GM18499 (cell line): ENCODE results near the gene ZNF273.
"Not testable (repeated sequence)": the region's sequence is repeated elsewhere in the genome, so short reads cannot be mapped to it uniquely, and the experiment has no call there.

ENCODE experiments used
- ATAC-seq: cut with Tn5 transposase; IDR thresholded peaks from one replicate; pipeline ENCODE4 v1.9.1; 2021; ENCODE audit warnings: moderate number of reproducible peaks; ENCODE audit not compliant: insufficient read depth, unreplicated experiment

ZNF273 gene

GRCh38 chr7:64940021-64940420 is 36.9 kb downstream of the ZNF273 start:
- ATAC-seq = not testable (repeated sequence)

GRCh38 chr7:64944667-64945502 is 41.8 kb downstream of the ZNF273 start:
- ATAC-seq = not testable (repeated sequence)

- no peak for ATAC-seq
Measured at GRCh38 chr7:64945503-64946175, 42.6 kb downstream of the ZNF273 start.

- ATAC-seq = no peak
Measured at GRCh38 chr7:64946772-64947171, 43.7 kb downstream of the ZNF273 start.

- ATAC-seq = no peak
Measured at GRCh38 chr7:64947252-64948000, 44.4 kb downstream of the ZNF273 start.

- ATAC-seq = not testable (repeated sequence)
Measured at GRCh38 chr7:64948774-64949173, 45.7 kb downstream of the ZNF273 start.

GRCh38 chr7:64950673-64951072 is 47.6 kb downstream of the ZNF273 start:
- not testable (repeated sequence) for ATAC-seq

- peak; percentile 46 for ATAC-seq
Measured at GRCh38 chr7:64951250-64951848, 48.3 kb downstream of the ZNF273 start.

- ATAC-seq = no peak
Measured at GRCh38 chr7:64959072-64959747, 56.1 kb downstream of the ZNF273 start.

- no peak for ATAC-seq
Measured at GRCh38 chr7:64965594-64965993, 62.5 kb downstream of the ZNF273 start.

GRCh38 chr7:64978497-64979203 is 75.6 kb downstream of the ZNF273 start:
- no peak for ATAC-seq
